GM12878 (cell line): ENCODE data around the gene PUDP. TPM values are rescaled to one million over a fixed set of nuclear protein-coding genes. Genes with fewer than 3 reads are reported as not detected.

ENCODE experiments used
- ATAC-seq: fragments of 200-7000 bp; cut with Tn5 transposase; 3 replicates; pipeline ENCODE4 v1.9.1; 2020; ENCODE audit warnings: mild to moderate bottlenecking, moderate library complexity
- BruUV-seq: library from RNA; stranded (reverse); fragments of 400-500 nt; replicated peaks from 2 replicates; lab custom pipeline; 2021; lab: Mats Ljungman, UMichigan
- CTCF ChIA-PET: fragments of 300-600 bp; sonication (Branson Sonifier 250); formaldehyde crosslinking; extraction: SDS; loops from one replicate; lab custom pipeline; 2021; ENCODE audit warnings: inconsistent platforms; lab: Yijun Ruan, JAX
- POLR2A ChIA-PET: fragments of 350-600 bp; formaldehyde crosslinking; extraction: SDS; loops from one replicate; lab custom pipeline; 2021; ENCODE audit warnings: inconsistent platforms; lab: Charles Lee
- RAD21 ChIA-PET: fragments of 300-600 bp; sonication (Branson Sonifier 250); formaldehyde crosslinking; loops from one replicate; lab custom pipeline; 2023; ENCODE audit warnings: antibody characterized with exemption; ENCODE audit not compliant: unreplicated experiment; lab: Charles Lee
- SMC1A ChIA-PET: fragments of 300-600 bp; sonication (Branson Sonifier 250); formaldehyde crosslinking; loops from one replicate; lab custom pipeline; 2023; ENCODE audit not compliant: unreplicated experiment, uncharacterized antibody; lab: Charles Lee
- DNase-seq: peaks from one replicate; pipeline ENCODE4 v3.0.0-alpha.2; 2011; ENCODE audit warnings: low read depth, low spot score
- FAIRE-seq: peaks from 3 replicates; lab custom pipeline; 2011; peaks lifted over from hg19 to GRCh38; lab: Jason Lieb, UNC
- H2AFZ ChIP-seq: 2 replicates; pipeline ENCODE4 v1.6.0; 2011; ENCODE audit warnings: low read depth, low read length, control low read depth; ENCODE audit not compliant: control insufficient read depth
- H3K27ac ChIP-seq: 2 replicates; pipeline ENCODE4 v1.5.1; 2011; ENCODE audit warnings: control low read depth; ENCODE audit not compliant: control insufficient read depth, insufficient read depth
- H3K27me3 ChIP-seq, 2 experiments: replicated peaks in 1 of 2; 2 replicates each; pipeline versions ENCODE4 v1.6.0 to v1.6.1; 2011; ENCODE audit warnings: low read length in 1 of 2; ENCODE audit not compliant: control insufficient read depth in 2 of 2, insufficient read depth in 2 of 2
- H3K36me3 ChIP-seq, 2 experiments: 2 replicates each; pipeline ENCODE4 v1.5.1; 2011; ENCODE audit warnings: low read length in 1 of 2; ENCODE audit not compliant: control insufficient read depth in 2 of 2, insufficient read depth in 2 of 2
- H3K4me1 ChIP-seq: 2 replicates; pipeline ENCODE4 v1.6.1; 2011; ENCODE audit warnings: mild to moderate bottlenecking, low read length, moderate library complexity, mixed read lengths; ENCODE audit not compliant: control insufficient read depth, insufficient read depth
- H3K4me2 ChIP-seq: 2 replicates; pipeline ENCODE4 v1.6.0; 2011; ENCODE audit warnings: control low read depth; ENCODE audit not compliant: control insufficient read depth, insufficient read depth
- H3K4me3 ChIP-seq: fragments of 200-600 bp; sonication (generic); 2 replicates; pipeline ENCODE4 v1.5.1; 2016
- H3K79me2 ChIP-seq: 2 replicates; pipeline ENCODE4 v1.6.0; 2011; ENCODE audit warnings: low read length; ENCODE audit not compliant: control insufficient read depth, insufficient read depth
- H3K9ac ChIP-seq: 2 replicates; pipeline ENCODE4 v1.8.0; 2011; ENCODE audit warnings: low read length, control low read depth, mixed read lengths; ENCODE audit not compliant: control insufficient read depth, insufficient read depth
- H3K9me3 ChIP-seq: replicated peaks from 3 replicates; pipeline ENCODE4 v1.5.1; 2011; ENCODE audit warnings: mild to moderate bottlenecking, low read length; ENCODE audit not compliant: control insufficient read depth, insufficient read depth
- H4K20me1 ChIP-seq: 2 replicates; pipeline ENCODE4 v1.6.0; 2011; ENCODE audit not compliant: control insufficient read depth, insufficient read depth
- ATF2 ChIP-seq: IDR thresholded peaks from 2 replicates; pipeline ENCODE4 v1.6.1; 2012; ENCODE audit warnings: low read length, inconsistent platforms
- CBX5 ChIP-seq: sonication (generic); IDR thresholded peaks from 2 replicates; pipeline ENCODE4 v1.6.1; 2016; ENCODE audit warnings: low read depth, moderate library complexity, mild to moderate bottlenecking, inconsistent platforms
- CEBPZ ChIP-seq: fragments of 150-350 bp; IDR thresholded peaks from 2 replicates; pipeline ENCODE4 v1.6.1; 2016; ENCODE audit warnings: low read depth, low read length
- CTCF ChIP-seq, 3 experiments: IDR thresholded peaks in 2 of 3; conservative IDR thresholded peaks in 1 of 3; 2 replicates each; pipeline ENCODE4 v1.5.1; 2011; ENCODE audit warnings: low read depth in 3 of 3, low read length in 3 of 3, mild to moderate bottlenecking in 3 of 3, control low read depth in 2 of 3, moderate library complexity in 2 of 3, inconsistent platforms in 1 of 3, mixed read lengths in 1 of 3; ENCODE audit not compliant: control insufficient read depth in 2 of 3, insufficient read depth in 1 of 3; ENCODE audit errors: extremely low read depth in 1 of 3
- EP300 ChIP-seq, 2 experiments: fragments of 150-350 bp in 1 of 2; IDR thresholded peaks; 2 replicates each; pipeline ENCODE4 v1.6.1; 2011 to 2012; ENCODE audit warnings: low read depth in 2 of 2, low read length in 2 of 2, borderline replicate concordance in 1 of 2, improper control_type of control experiment in 1 of 2, inconsistent platforms in 1 of 2; ENCODE audit not compliant: control insufficient read depth in 1 of 2
- IRF4 ChIP-seq: IDR thresholded peaks from 2 replicates; pipeline ENCODE4 v1.6.1; 2011; ENCODE audit warnings: low read depth, low read length
- KDM1A ChIP-seq: fragments of 200-600 bp; sonication (generic); IDR thresholded peaks from 2 replicates; pipeline ENCODE4 v1.6.1; 2016; ENCODE audit warnings: borderline replicate concordance
- MEF2A ChIP-seq: IDR thresholded peaks from 2 replicates; pipeline ENCODE4 v1.6.1; 2011; ENCODE audit warnings: low read depth, mild to moderate bottlenecking, low read length, moderate library complexity; ENCODE audit not compliant: insufficient read depth
- NFYB ChIP-seq: IDR thresholded peaks from 2 replicates; pipeline ENCODE4 v1.6.1; 2011; ENCODE audit warnings: low read depth, mild to moderate bottlenecking, low read length, improper control_type of control experiment, moderate library complexity; ENCODE audit not compliant: insufficient read depth
- RAD21 ChIP-seq: IDR thresholded peaks from 2 replicates; pipeline ENCODE4 v1.6.1; 2011; ENCODE audit warnings: mild to moderate bottlenecking, low read depth, low read length, moderate library complexity; ENCODE audit not compliant: insufficient read depth
- RB1 ChIP-seq: fragments of 450-650 bp; formaldehyde crosslinking; IDR thresholded peaks from 2 replicates; pipeline ENCODE4 v1.6.1; 2017; ENCODE audit warnings: mild to moderate bottlenecking, borderline replicate concordance
- TCF3 ChIP-seq: IDR thresholded peaks from 2 replicates; pipeline ENCODE4 v1.6.1; 2012; ENCODE audit warnings: low read depth, mild to moderate bottlenecking, low read length, borderline replicate concordance; ENCODE audit not compliant: insufficient read depth
- ZNF207 ChIP-seq: fragments of 450-650 bp; IDR thresholded peaks from 2 replicates; pipeline ENCODE4 v1.6.1; 2014; ENCODE audit warnings: antibody characterized with exemption, mild to moderate bottlenecking, borderline replicate concordance
- WGBS: methylation state at CpG from one replicate; pipeline ENCODE4 v1.1.6; 2016; ENCODE audit warnings: low lambda C conversion rate; ENCODE audit not compliant: insufficient replicate concordance, insufficient coverage; ENCODE audit errors: missing lambda C conversion rate; 5-methylcytosine and 5-hydroxymethylcytosine counted together
- in situ Hi-C: fragments of 300-500 bp; cut with MboI; formaldehyde crosslinking; loops from 9 replicates; pipeline ENCODE4 v1.14.3; 2018; ENCODE audit warnings: mixed read lengths
- intact Hi-C: fragments of 100-400 bp; cut with micrococcal nuclease; formaldehyde crosslinking; loops from one replicate; pipeline ENCODE4 v1.14.2; 2022; ENCODE audit not compliant: unreplicated experiment
- polyA plus RNA-seq, 11 experiments: library from polyadenylated mRNA; depleted of rRNA in 4 of 11; unstranded in 6 of 11; stranded (reverse) in 5 of 11; fragments of >200 nt; fragmentation: Nextera tagmentation in 4 of 11; fragmentation: Illumina TruSeq in 1 of 11; extraction: Ambion mirVana in 4 of 11; extraction: Trizol in 1 of 11; gene quantifications; 1 replicate in 1 of 11; 2 replicates in 10 of 11; pipeline versions ENCODE4 v1.2.1 to v1.2.3, GENCODE V29; 2011 to 2016; ENCODE audit warnings: inconsistent platforms in 2 of 11, missing spikeins in 2 of 11, low read depth in 1 of 11
- total RNA-seq, 4 experiments: library from RNA; depleted of rRNA in 3 of 4; stranded (reverse); fragments of >200 nt in 3 of 4; fragmentation: Illumina TruSeq in 1 of 4; extraction: Trizol in 1 of 4; gene quantifications; 2 replicates each; pipeline versions ENCODE4 v1.2.1 to v1.2.3, GENCODE V29; 2013 to 2021

PUDP gene
- total and polyA plus RNA-seq, 10 of the 15 experiments (the other 5 are each of a cell fraction or from before 2014, with no cell fraction given), result 30.8 to 83.5 (median 61.7) TPM

GRCh38 chrX:7170898-7171297, 22.9 kb upstream of the PUDP start (continued):
- TF ChIP-seq CEBPZ (no peak), MEF2A (no peak), IRF4 (no peak), RAD21 (0 out of 2 replicates have a peak, but pooled peaks have one; percentile 13), CTCF (IDR thresholded peaks at IDR 0.05 in 2 of 3, conservative IDR thresholded peaks at IDR 0.05 in 1 of 3; ENCODE audit: control insufficient read depth in 2 of 3, extremely low read depth in 1 of 3, insufficient read depth in 1 of 3, low read depth in 3 of 3, low read length in 3 of 3) (peak; percentile 13 to 48 (median 41); a peak in 5 of 6 replicates), CBX5 (no peak), RB1 (no peak)

- H3K4me3 ChIP-seq, result no peak overlapping the region
- H3K27me3 ChIP-seq, result no peaks in the 10 kb centered on the region
- RAD21 ChIA-PET, result no interaction called here
- H3K4me1 ChIP-seq, result no peaks in the 10 kb centered on the region
- BruUV-seq, result no TSS peak
- 94% methylated on average over 3 of the region's 3 CpGs for WGBS
- in situ Hi-C loops (no loop called here), intact Hi-C loops (no loop called here)
- H3K27ac ChIP-seq, result no peak overlapping the region
- H3K36me3 ChIP-seq, result no peaks in the 10 kb centered on the region
- no peak overlapping the region for H3K4me2 ChIP-seq
- no peaks in the 10 kb centered on the region for H3K79me2 ChIP-seq
- FAIRE-seq, result no peak
- H2AFZ ChIP-seq, result no peak overlapping the region
- no peaks in the 10 kb centered on the region for H4K20me1 ChIP-seq
- CTCF ChIA-PET, result no interaction called here
- no peak overlapping the region for H3K9ac ChIP-seq
- SMC1A ChIA-PET, result no interaction called here
- DNase-seq, result no peak
- peaks cover 2% of the 10 kb centered on the region; the same call in 2 of the 3 replicates for H3K9me3 ChIP-seq
- POLR2A ChIA-PET, result no interaction called here
- ATAC-seq, result no peak
- TF ChIP-seq EP300 (IDR thresholded peaks at IDR 0.05; ENCODE audit: borderline replicate concordance in 1 of 2, control insufficient read depth in 1 of 2, low read depth in 2 of 2, low read length in 2 of 2) (no peak), ATF2 (no peak), KDM1A (no peak), TCF3 (no peak), CTCF (IDR thresholded peaks at IDR 0.05 in 2 of 3, conservative IDR thresholded peaks at IDR 0.05 in 1 of 3; ENCODE audit: control insufficient read depth in 2 of 3, extremely low read depth in 1 of 3, insufficient read depth in 1 of 3, low read depth in 3 of 3, low read length in 3 of 3) (no peak), NFYB (no peak), ZNF207 (no peak)
Measured at GRCh38 chrX:7169627-7170026, 21.7 kb upstream of the PUDP start.
